GM19468 (cell line): ENCODE results near the gene LCA5L.
"Not testable (repeated sequence)": the region's sequence is repeated elsewhere in the genome, so short reads cannot be mapped to it uniquely, and the experiment has no call there.

Source experiments
- ATAC-seq: cut with Tn5 transposase; IDR thresholded peaks from one replicate; pipeline ENCODE4 v1.9.1; 2021; ENCODE audit warnings: mild to moderate bottlenecking, moderate library complexity, moderate number of reproducible peaks; ENCODE audit not compliant: unreplicated experiment; ENCODE audit errors: extremely low read depth

LCA5L gene

DNA sequence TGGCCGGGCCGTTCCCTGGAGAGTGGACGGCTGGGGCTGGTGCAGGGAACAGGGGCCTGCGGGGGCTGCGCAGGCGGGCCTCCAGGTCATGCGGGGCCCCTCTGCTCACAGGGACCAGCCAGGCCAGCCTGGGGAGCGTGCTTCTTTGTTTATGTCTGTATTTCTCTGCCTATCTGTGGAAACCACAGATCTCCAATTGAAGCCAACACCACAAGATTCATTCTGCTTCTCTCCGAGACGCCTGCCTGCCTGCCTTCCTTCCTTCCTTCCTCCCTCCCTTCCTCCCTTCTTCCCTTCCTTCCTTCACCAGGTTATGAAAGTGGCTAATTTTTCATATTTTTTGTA lies 56.8 kb downstream of the LCA5L start:
- no peak for ATAC-seq

- no peak for ATAC-seq
Observed at GRCh38 chr21:39388038-39388810, 57.4 kb downstream of the LCA5L start.

- ATAC-seq: no peak
Observed at GRCh38 chr21:39387461-39388037, 58.0 kb downstream of the LCA5L start.

- ATAC-seq: no peak
Observed at GRCh38 chr21:39386899-39387298, 58.7 kb downstream of the LCA5L start.

DNA sequence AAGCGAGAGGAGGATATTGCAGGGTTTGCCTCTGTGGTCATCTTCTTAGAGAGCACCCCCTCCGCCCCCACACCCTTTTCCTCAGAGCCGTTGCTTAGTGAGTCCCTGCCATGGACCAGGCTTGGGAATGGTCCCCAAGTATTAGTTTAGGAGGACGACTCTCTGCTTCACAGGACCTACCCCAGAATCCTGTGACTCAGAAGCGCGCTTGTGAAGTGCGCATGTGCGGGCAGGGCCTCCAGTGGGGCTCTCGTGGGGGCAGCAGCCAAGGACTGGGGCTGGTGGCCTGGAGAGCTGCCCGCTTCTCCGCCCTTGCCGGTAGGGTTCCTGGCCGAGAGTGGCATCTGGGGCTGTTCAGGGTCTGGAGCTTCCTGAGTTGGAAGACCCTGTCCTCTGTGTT lies 59.4 kb downstream of the LCA5L start:
- no peak for ATAC-seq

DNA sequence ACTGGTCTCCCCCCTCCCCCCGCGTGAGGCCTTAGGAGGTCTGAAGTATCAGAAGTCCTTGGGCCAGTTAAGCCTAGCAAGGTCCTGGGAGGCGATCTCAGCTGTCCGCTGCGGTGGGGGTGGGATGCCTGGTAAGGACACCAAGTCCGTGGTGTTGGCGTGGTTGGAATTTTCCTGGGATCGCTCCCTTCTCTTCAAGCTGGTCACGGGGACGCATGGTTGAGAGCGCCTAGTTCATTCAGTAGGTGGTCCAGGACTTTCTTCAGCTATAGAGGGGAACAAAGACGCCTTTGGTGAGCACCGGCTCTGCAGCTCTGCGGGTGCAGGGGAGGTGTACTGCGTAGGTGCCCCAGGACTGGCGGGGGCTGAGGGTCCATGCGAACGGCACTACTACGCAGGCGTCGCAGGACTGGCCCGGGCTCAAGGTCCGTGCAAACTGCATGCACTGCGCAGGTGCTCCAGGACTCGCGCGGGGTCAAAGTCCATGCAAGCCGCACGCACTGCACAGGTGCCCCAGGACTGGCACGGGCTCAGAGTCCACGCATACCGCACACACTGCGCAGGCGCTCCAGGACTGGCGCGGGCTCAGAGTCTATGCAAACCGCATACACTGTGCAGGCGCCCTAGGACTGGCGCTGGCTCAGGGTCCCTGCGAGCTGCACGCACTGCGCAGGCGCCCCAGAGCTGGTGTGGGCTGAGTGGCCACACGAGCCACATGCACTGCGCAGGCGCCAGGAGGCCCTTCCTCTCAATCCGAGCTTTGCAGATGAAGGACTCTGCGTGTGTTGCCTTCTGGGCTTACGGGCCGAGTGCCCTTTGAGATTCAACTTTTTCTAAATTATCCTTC lies 60.1 kb downstream of the LCA5L start:
- ATAC-seq: peak; percentile 38

DNA sequence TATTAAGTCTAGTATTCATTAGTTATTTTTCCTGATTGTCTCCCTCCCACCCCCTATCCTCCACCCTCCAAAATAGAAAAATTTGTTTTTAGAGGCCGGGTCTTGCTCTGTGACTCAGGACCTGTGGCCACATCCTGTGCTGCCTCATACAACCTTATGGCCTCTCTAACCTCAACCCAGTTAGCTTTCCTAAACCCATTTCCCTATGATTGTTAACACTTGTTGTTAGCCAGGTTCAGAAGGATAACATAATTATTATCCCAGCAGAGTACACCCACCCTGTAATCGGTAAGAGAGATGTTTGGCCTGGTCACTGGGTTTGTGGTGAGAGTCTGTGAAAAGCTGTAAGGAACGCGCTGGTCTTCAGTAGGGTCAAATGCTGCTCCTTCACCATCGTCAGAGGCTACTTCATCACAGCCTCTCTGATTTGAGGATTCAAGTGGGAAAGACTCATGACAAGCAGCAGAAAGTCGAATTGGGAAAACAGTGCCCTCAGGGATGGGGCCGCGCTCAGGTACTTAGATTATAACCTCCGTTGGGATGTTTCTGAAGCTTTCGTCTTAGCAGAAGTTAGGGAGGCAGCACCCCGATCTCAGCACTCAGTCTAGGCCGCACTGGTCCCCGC lies 60.8 kb downstream of the LCA5L start:
- ATAC-seq: no peak

- not testable (repeated sequence) for ATAC-seq
Observed at GRCh38 chr21:39382096-39382495, 63.5 kb downstream of the LCA5L start.

DNA sequence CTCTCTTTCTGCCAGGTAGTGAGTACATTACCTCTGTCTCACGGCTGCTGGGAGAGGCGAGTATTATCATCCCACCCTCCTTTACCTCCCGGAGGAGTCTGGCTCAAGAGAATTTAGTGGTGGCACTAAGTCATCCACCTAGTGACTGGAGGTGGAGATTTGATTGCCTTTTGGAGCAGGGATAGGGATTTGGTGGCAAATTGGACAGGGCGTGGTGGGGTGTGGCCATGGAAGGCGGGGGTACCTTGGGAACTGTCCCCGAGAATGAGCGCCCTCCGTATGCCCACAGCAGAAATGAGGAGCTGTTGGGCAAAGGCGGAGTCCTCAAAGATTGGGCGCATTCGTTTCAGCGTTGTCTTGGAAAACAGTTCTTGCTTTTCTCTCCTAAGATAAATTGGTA lies 64.6 kb downstream of the LCA5L start:
- ATAC-seq: no peak

- ATAC-seq: peak; percentile 92
Observed at GRCh38 chr21:39379986-39380891, 65.3 kb downstream of the LCA5L start.

DNA sequence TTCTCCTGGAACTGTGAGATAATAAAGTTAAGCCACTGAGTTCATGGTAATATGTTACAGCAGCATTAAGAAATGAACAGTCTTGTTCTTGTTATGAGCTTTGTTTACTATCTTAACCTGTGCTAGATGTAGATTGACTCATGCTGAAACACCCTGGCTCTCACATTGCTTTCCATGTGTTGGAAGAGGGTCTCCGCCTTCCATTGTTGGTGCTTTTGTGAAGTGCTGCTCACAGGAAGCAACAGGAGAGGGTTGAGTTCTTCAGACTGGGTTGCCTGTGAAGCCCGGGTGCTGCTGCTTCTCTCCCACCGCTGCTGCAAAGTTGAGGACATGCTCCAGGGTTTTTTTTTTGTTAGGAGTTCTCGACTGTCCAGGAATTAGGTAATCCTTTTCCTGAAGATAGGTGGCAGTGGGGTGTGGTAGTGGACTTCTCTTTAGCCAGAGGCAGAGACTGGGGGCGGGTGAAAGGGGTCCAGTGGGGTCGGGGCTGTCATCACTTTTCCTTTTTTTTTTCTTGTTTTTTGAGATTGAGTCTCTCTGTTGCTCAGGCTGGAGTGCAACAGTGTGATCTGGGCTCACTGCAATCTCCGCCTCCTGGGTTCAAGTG lies 68.0 kb downstream of the LCA5L start:
- ATAC-seq: no peak

- no peak for ATAC-seq
Observed at GRCh38 chr21:39375446-39375845, 70.1 kb downstream of the LCA5L start.

GRCh38 chr21:39374046-39374445 lies 71.5 kb downstream of the LCA5L start:
- ATAC-seq: no peak

- ATAC-seq: no peak
Observed at GRCh38 chr21:39373634-39374033, 71.9 kb downstream of the LCA5L start.

GRCh38 chr21:39369896-39370288 lies 75.7 kb downstream of the LCA5L start:
- ATAC-seq: not testable (repeated sequence)

DNA sequence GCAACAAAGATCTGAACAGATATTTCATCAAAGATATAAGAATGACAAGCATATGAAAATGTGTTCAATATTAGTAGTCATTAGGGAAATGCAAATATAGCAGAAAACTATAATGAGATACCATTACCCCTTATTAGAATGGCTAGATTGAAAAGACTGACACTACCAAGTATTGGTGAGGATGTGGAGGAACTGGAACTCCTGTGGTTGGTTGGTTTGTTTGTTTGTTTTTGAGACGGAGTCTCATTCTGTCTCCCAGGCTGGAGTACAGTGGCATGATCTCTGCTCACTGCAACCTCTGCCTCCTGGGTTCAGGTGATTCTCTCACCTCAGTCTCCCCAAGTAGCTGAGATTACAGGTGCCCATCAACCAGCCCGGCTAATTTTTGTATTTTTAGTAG lies 77.8 kb downstream of the LCA5L start:
- ATAC-seq: no peak

GRCh38 chr21:39366563-39366962 lies 79.0 kb downstream of the LCA5L start:
- no peak for ATAC-seq

DNA sequence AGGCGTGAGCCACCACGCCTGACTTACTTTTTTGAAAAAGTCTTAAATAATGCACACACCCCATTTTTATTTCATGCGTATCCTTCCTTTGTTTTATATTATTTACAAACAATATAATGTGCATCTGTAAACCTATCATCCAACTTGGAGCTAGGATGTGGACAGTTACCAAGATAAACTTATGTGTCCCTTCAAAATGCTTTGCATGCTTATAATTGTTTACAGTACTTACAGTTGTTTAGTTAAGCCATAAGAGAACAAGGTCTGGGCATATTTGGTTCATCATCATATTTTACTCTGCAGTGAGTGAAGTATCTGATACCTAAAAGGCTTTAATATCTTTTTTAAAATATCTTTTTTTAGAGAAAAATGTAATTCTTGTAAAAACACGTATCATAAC lies 80.6 kb downstream of the LCA5L start:
- ATAC-seq: no peak
